Spleen (tissue), 7 donors: ENCODE data around the gene SNTN.

Source experiments
- CTCF ChIP-seq, 11 experiments: fragments of 200-600 bp in 7 of 11; fragments of 450-650 bp in 4 of 11; sonication (generic) in 4 of 11; IDR thresholded peaks in 8 of 11; conservative IDR thresholded peaks in 3 of 11; 1 replicate in 7 of 11; 2 replicates in 4 of 11; pipeline versions ENCODE4 v1.4.0 to v1.8.0; 2016 to 2021; ENCODE audit warnings: antibody characterized with exemption in 11 of 11, inconsistent platforms in 4 of 11, mild to moderate bottlenecking in 1 of 11
- POLR2A ChIP-seq, 3 donors: fragments of 450-650 bp; IDR thresholded peaks; one replicate each; pipeline ENCODE4 v1.5.1; 2017; ENCODE audit warnings: antibody characterized with exemption in 3 of 3, mild to moderate bottlenecking in 1 of 3
- POLR2AphosphoS5 ChIP-seq, 3 donors: sonication (generic); formaldehyde crosslinking; IDR thresholded peaks; one replicate each; pipeline ENCODE4 v1.5.1; 2017; ENCODE audit warnings: antibody characterized with exemption in 3 of 3
- donor health status: DM: no; HTN: no; CAD: no; lungs with moderate emphysema.
- donor health status: DM: no; HTN: no; CAD: no.
- donor health status: DM: no; HTN: no; CAD: no.

DNA sequence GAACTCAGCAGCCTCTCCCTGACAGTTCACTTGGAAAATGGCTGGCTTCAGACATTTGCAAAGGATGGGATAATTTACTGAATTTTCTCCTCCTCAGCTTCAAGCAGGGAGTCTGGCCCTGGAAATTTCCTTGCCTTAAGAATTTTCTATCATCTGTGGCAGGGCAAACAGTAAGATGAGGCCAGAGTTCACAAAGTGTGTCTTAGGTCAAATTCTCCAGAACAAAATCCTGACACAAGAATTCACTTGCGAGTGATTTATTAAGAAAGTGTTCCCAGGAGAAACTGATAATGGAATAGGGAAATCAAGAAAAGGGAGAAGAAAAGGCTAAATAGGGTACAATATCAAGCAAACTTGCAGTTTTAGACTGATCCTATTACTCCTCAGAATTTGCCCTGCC, 55.3 kb downstream of the SNTN start:
- TF ChIP-seq POLR2A (IDR thresholded peaks at IDR 0.05) = no peak
- TF ChIP-seq POLR2AphosphoS5 (IDR thresholded peaks at IDR 0.05) = no peak
- TF ChIP-seq CTCF (IDR thresholded peaks at IDR 0.05 in 8 of 11, conservative IDR thresholded peaks at IDR 0.05 in 3 of 11) = no peak
